Nephron (organoid): ENCODE measurements around the gene ARID3A.

Experiments used
- H3K27ac Mint-ChIP-seq, 3 experiments: 2 replicates each; pipeline ENCODE4 v1.8.0; 2020; ENCODE audit warnings: mixed read lengths in 3 of 3, mild to moderate bottlenecking in 2 of 3, moderate library complexity in 1 of 3
- H3K27me3 Mint-ChIP-seq: 2 replicates; pipeline ENCODE4 v1.8.0; 2021; ENCODE audit warnings: low read depth, mild to moderate bottlenecking, moderate library complexity, mixed read lengths
- H3K36me3 Mint-ChIP-seq: 2 replicates; pipeline ENCODE4 v1.8.0; 2020; ENCODE audit warnings: low read depth, mixed read lengths
- H3K4me1 Mint-ChIP-seq: 2 replicates; pipeline ENCODE4 v1.8.0; 2020; ENCODE audit warnings: mixed read lengths
- H3K4me3 Mint-ChIP-seq, 3 experiments: 2 replicates each; pipeline ENCODE4 v1.8.0; 2020; ENCODE audit warnings: mild to moderate bottlenecking in 3 of 3, mixed read lengths in 3 of 3, moderate library complexity in 2 of 3
- H3K9me3 Mint-ChIP-seq: 2 replicates; pipeline ENCODE4 v1.8.0; 2020; ENCODE audit warnings: mixed read lengths
- TF ChIP-seq, protein P1 (sequence below), 3 experiments: fragments of 200-600 bp; sonication (generic); IDR thresholded peaks; one replicate each; pipeline ENCODE4 v1.5.0; 2021; ENCODE audit warnings: antibody characterized with exemption in 3 of 3; ENCODE audit not compliant: unreplicated experiment in 3 of 3

Gene ARID3A

DNA sequence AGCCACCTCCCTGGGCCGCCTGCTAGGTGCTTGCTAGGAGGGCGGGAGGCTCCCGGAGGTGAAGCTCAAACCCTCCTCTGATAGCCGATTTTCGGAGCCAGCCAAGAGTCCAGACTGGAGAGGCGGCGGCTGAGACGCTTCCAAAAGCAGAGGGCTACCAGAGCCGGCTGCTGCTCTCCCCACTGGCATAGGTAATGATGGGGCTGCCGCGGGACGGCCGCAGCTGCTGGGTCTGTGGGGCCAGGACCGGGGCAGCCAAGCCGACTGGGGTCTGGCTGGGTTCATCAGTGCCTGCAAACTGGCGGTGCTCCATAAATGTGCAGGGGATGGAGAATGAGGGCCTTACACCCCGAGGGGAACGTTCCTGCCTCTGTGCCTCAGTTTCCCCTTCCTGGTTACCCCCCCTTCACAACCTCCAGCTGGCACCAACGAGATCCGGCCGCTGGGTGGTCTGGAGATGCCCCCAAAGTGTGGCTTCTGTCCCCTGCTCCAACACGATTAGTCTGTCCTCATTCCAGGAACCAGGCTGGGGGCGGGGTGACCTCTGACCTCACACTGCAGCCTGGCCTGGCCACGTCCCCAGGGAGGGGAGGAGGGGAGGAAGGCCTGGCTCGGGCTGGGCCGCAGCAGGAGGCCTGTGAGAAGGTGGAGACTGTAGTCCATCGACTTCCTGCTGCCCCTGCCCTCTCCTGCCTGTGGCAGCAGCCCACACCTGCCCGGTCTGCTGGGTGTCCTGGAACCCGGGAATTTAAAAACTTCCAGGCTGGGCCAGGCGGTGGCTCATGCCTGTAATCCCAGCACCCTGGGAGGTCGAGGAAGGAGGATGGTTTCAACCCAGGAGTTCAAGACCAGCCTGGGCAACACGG lies 54.5 kb downstream of the ARID3A start:
- H3K4me3 Mint-ChIP-seq, result peak overlapping the region in 2 of 3 experiments; percentile 37 to 67
- TF ChIP-seq, protein P1, sequence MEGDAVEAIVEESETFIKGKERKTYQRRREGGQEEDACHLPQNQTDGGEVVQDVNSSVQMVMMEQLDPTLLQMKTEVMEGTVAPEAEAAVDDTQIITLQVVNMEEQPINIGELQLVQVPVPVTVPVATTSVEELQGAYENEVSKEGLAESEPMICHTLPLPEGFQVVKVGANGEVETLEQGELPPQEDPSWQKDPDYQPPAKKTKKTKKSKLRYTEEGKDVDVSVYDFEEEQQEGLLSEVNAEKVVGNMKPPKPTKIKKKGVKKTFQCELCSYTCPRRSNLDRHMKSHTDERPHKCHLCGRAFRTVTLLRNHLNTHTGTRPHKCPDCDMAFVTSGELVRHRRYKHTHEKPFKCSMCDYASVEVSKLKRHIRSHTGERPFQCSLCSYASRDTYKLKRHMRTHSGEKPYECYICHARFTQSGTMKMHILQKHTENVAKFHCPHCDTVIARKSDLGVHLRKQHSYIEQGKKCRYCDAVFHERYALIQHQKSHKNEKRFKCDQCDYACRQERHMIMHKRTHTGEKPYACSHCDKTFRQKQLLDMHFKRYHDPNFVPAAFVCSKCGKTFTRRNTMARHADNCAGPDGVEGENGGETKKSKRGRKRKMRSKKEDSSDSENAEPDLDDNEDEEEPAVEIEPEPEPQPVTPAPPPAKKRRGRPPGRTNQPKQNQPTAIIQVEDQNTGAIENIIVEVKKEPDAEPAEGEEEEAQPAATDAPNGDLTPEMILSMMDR (IDR thresholded peaks at IDR 0.05; ENCODE audit: unreplicated experiment in 3 of 3), result no peak
- peak overlapping the region in 2 of 3 experiments; percentile 77 to 92 for H3K27ac Mint-ChIP-seq
- H3K36me3 Mint-ChIP-seq, result peaks cover 1% of the 10 kb centered on the region
- H3K27me3 Mint-ChIP-seq, result no peaks in the 10 kb centered on the region
- H3K9me3 Mint-ChIP-seq, result no peaks in the 10 kb centered on the region
- H3K4me1 Mint-ChIP-seq, result peaks cover 10% of the 10 kb centered on the region

- Mint-ChIP-seq H3K4me1 (peaks cover 10% of the 10 kb centered on the region), H3K4me3 (peak overlapping the region; percentile 67 to 78 (median 72)), H3K27ac (peak overlapping the region in 2 of 3 experiments; percentile 60 to 78), H3K9me3 (no peaks in the 10 kb centered on the region), H3K36me3 (peaks cover 9% of the 10 kb centered on the region), H3K27me3 (no peaks in the 10 kb centered on the region)
- TF ChIP-seq, protein P1 (IDR thresholded peaks at IDR 0.05; ENCODE audit: unreplicated experiment in 3 of 3), result peak; percentile 96 to 98 (median 97)
Measured at GRCh38 chr19:982567-983170, 56.8 kb downstream of the ARID3A start.

DNA sequence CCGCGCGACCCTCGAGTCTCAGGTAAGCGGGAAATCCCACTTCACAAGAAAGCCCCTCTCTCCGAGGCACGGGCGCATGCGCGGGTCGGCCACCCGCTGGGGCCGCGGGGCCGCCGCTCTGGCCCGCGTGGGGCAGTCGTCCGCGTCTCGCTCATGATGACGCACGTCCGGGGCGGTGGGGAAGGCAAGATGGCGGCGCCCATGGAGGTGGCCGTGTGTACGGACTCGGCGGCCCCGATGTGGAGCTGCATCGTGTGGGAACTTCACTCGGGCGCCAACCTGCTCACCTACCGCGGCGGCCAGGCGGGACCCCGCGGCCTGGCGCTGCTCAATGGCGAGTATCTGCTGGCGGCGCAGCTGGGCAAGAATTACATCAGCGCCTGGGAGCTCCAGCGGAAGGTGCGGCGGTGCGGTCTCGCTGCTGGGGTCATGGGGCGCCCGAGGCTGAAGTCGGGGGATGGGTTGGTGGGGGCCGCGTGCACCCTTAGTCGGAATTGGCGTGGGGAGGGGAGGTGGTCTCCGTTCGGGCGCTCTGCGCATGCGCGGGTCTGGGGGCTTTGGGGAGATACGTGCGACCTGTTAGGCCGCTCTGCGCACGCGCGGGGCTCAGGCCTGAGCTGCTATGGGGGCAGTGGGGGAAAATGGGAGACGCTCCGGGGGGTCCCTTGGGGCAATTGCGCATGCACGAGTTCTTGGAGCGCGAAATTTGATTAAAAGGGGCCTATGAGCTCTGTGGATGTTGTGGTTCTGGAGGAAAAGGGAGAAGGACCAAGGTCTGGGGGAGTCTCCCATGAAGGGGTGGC lies 58.5 kb downstream of the ARID3A start, which contains the start of gene WDR18:
TSS of gene WDR18 (plus strand) at position 181 of the 803 bp plus-strand sequence. CDS start at position 190, 9 bp downstream.
- Mint-ChIP-seq H3K36me3 (peaks cover 14% of the 10 kb centered on the region), H3K4me3 (peak within 1 kb of the TSS; percentile 96 to 97 (median 96)), H3K27ac (peak within 1 kb of the TSS; percentile 94 to 98 (median 96)), H3K4me1 (peaks cover 10% of the 10 kb centered on the region), H3K27me3 (no peaks in the 10 kb centered on the region), H3K9me3 (no peaks in the 10 kb centered on the region)
- TF ChIP-seq, protein P1 (IDR thresholded peaks at IDR 0.05; ENCODE audit: unreplicated experiment in 3 of 3), result no peak

GRCh38 chr19:986083-986482 lies 60.2 kb downstream of the ARID3A start:
- Mint-ChIP-seq H3K27me3 (no peaks in the 10 kb centered on the region), H3K36me3 (peaks cover 14% of the 10 kb centered on the region), H3K9me3 (no peaks in the 10 kb centered on the region), H3K4me1 (peaks cover 10% of the 10 kb centered on the region), H3K27ac (no peak overlapping the region), H3K4me3 (peak overlapping the region; percentile 96 to 97 (median 96))
- TF ChIP-seq, protein P1 (IDR thresholded peaks at IDR 0.05; ENCODE audit: unreplicated experiment in 3 of 3), result no peak

GRCh38 chr19:988081-988480 lies 62.2 kb downstream of the ARID3A start:
- peaks cover 19% of the 10 kb centered on the region for H3K36me3 Mint-ChIP-seq
- no peak overlapping the region for H3K27ac Mint-ChIP-seq
- H3K4me3 Mint-ChIP-seq, result no peak overlapping the region

More at GRCh38 chr19:988081-988480, 62.2 kb downstream of the ARID3A start:
- Mint-ChIP-seq H3K4me1 (peaks cover 10% of the 10 kb centered on the region), H3K27me3 (no peaks in the 10 kb centered on the region), H3K9me3 (no peaks in the 10 kb centered on the region)
- TF ChIP-seq, protein P1 (IDR thresholded peaks at IDR 0.05; ENCODE audit: unreplicated experiment in 3 of 3), result no peak
